ENCODE data around the gene SUCNR1. TPM values are rescaled to one million over a fixed set of nuclear protein-coding genes. Genes with fewer than 3 reads are reported as not detected.
"Not testable (repeated sequence)": the region's sequence is repeated elsewhere in the genome, so short reads cannot be mapped to it uniquely, and the experiment has no call there.

Gene SUCNR1
- total RNA-seq, 1 experiment from 2014 or later = not detected

DNA sequence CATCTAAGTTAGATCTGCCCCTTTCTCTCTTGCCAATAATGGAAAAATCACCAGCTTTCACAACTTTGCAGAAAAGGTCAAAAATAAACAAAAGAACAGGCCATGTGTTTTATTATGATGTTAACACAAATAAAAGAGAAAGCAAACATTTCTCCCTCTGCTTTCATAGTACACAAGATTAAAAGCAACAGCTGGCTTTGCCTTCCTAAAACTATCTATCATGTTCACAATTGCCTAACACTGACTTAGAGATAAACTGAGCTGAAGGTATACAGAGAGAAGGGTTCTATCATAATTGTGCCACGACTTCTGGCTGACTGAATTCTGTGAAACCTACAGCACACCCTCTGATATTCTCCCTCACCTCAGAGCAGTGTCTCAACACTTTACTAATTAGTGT lies 30.2 kb upstream of the SUCNR1 start:
- Mint-ChIP-seq H3K9me3 (peaks cover 11% of the 10 kb centered on the region), H3K27ac (no peak overlapping the region), H3K36me3 (no peaks in the 10 kb centered on the region), H3K4me1 (no peaks in the 10 kb centered on the region), H3K4me3 (no peak overlapping the region), H3K27me3 (ENCODE audit: low read depth) (no peaks in the 10 kb centered on the region)
- ATAC-seq = no peak
- no peak for DNase-seq (ENCODE audit: low spot score)
- POLR2A ChIA-PET = interaction anchor here (1.1 kb wide), 1 partner anchor 665 kb away, joined by 3 read pairs; no protein-coding TSS in a partner anchor
- TF ChIP-seq ATF1 (CRISPR knock-in tag; IDR thresholded peaks at IDR 0.05) (no peak), ELF4 (CRISPR knock-in tag; IDR thresholded peaks at IDR 0.05; ENCODE audit: low read depth) (no peak)
- TF ChIP-seq, protein P1, sequence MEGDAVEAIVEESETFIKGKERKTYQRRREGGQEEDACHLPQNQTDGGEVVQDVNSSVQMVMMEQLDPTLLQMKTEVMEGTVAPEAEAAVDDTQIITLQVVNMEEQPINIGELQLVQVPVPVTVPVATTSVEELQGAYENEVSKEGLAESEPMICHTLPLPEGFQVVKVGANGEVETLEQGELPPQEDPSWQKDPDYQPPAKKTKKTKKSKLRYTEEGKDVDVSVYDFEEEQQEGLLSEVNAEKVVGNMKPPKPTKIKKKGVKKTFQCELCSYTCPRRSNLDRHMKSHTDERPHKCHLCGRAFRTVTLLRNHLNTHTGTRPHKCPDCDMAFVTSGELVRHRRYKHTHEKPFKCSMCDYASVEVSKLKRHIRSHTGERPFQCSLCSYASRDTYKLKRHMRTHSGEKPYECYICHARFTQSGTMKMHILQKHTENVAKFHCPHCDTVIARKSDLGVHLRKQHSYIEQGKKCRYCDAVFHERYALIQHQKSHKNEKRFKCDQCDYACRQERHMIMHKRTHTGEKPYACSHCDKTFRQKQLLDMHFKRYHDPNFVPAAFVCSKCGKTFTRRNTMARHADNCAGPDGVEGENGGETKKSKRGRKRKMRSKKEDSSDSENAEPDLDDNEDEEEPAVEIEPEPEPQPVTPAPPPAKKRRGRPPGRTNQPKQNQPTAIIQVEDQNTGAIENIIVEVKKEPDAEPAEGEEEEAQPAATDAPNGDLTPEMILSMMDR (IDR thresholded peaks at IDR 0.05) = no peak
- CTCF ChIA-PET = no interaction called here

DNA sequence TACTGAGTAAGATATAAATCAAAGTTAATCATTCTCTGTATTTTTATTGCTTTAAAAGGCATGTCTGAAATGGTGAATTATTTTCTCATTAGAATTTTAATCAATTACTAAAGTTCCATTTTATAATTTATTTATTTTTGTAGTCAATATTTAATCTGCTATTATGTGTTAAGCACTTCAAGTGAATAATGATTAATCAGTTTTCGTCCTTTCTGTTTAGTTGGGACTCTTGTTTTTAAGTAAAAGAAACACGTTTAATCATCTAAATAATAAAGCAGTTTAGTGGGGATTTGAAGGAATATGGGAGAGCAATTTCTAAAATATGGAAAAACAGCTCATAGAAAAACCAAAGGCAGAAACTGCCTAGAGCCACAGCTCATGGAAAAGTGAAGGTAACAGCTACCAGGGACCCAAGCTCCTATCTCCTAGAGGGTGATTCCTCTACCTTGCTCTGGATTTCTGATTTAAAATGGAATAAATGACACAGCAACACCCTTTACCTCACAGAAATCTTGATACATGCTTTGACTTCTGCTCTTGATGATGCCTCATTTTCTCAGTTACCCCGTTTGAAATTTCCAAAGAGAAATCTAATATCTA lies 28.0 kb upstream of the SUCNR1 start:
- H3K36me3 Mint-ChIP-seq = peaks cover 4% of the 10 kb centered on the region
- ChIA-PET POLR2A (no interaction called here), CTCF (no interaction called here)
- H3K27me3 Mint-ChIP-seq (ENCODE audit: low read depth) = no peaks in the 10 kb centered on the region
- H3K4me3 Mint-ChIP-seq = no peak overlapping the region
- no peaks in the 10 kb centered on the region for H3K4me1 Mint-ChIP-seq
- no peak for ATAC-seq
- H3K27ac Mint-ChIP-seq = no peak overlapping the region
- DNase-seq (ENCODE audit: low spot score) = no peak
- H3K9me3 Mint-ChIP-seq = peaks cover 28% of the 10 kb centered on the region
- no peak for TF ChIP-seq FOXJ3 (CRISPR knock-in tag; IDR thresholded peaks at IDR 0.05; ENCODE audit: borderline replicate concordance)
- no peak for TF ChIP-seq ZBTB21 (CRISPR knock-in tag; IDR thresholded peaks at IDR 0.05; ENCODE audit: borderline replicate concordance)

DNA sequence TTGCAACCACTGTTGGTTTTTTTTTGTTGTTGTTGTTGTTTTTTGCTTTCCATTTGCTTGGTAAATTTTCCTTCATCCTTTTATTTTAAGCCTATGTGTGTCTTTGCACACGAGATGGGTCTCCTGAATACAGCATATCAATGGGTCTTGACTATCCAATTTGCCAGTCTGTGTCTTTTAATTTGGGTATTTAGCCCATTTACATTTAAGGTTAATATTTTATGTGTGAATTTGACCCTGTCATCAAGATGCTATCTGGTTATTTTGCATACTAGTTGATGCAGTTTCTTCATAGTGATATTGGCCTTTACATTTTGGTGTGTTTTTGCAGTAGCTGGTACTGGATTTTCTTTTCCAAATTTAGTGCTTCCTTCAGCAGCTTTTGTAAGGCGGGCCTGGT lies 23.4 kb upstream of the SUCNR1 start:
- H3K4me3 Mint-ChIP-seq; DNase-seq (ENCODE audit: low spot score); CTCF ChIA-PET; H3K36me3 Mint-ChIP-seq; POLR2A ChIA-PET; H3K4me1 Mint-ChIP-seq; H3K27me3 Mint-ChIP-seq (ENCODE audit: low read depth); ATAC-seq; H3K27ac Mint-ChIP-seq: not testable (repeated sequence)
- H3K9me3 Mint-ChIP-seq = peaks cover 46% of the 10 kb centered on the region

DNA sequence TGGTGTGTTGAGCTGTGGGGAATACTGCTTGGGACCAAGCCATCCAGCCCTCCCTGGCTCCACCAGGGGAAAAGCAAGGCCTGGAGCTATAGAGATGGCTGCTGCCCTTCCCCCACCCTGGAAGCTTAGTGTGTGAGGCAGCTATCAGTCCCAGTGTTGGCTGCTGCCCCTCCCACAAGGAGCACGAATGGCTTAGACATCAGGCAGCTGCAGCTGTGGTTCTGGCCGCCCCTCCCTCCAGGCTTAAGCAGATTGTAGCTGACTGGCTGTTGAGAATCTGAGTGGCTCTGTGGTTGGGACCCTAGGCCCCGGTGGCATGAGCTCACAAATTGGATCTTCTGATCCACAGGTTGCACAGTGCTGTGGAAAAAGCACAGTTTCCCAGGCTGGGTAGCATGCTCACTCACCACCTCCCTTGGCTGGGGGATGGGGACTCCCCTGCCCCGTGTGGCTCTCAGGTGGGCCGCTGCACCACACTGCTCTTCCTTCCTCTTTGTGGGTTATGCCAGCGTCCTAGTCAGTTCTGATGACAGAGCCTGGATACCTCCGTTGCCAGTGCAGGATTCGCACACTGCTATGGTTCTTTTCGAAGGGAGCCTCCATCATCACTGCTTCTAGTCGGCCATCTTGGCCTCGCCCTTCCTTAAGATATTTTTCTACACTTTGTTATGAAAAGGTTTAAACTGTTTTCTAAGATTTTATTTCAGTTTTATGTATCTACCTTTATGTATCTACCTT lies 21.2 kb upstream of the SUCNR1 start:
- H3K36me3 Mint-ChIP-seq = peaks cover 9% of the 10 kb centered on the region
- H3K4me3 Mint-ChIP-seq = no peak overlapping the region
- H3K4me1 Mint-ChIP-seq = no peaks in the 10 kb centered on the region
- DNase-seq (ENCODE audit: low spot score) (no peak), ATAC-seq (0 out of 2 replicates have a peak, but pooled peaks have one; percentile 18)
- TF ChIP-seq, protein P2, sequence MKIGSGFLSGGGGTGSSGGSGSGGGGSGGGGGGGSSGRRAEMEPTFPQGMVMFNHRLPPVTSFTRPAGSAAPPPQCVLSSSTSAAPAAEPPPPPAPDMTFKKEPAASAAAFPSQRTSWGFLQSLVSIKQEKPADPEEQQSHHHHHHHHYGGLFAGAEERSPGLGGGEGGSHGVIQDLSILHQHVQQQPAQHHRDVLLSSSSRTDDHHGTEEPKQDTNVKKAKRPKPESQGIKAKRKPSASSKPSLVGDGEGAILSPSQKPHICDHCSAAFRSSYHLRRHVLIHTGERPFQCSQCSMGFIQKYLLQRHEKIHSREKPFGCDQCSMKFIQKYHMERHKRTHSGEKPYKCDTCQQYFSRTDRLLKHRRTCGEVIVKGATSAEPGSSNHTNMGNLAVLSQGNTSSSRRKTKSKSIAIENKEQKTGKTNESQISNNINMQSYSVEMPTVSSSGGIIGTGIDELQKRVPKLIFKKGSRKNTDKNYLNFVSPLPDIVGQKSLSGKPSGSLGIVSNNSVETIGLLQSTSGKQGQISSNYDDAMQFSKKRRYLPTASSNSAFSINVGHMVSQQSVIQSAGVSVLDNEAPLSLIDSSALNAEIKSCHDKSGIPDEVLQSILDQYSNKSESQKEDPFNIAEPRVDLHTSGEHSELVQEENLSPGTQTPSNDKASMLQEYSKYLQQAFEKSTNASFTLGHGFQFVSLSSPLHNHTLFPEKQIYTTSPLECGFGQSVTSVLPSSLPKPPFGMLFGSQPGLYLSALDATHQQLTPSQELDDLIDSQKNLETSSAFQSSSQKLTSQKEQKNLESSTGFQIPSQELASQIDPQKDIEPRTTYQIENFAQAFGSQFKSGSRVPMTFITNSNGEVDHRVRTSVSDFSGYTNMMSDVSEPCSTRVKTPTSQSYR (CRISPR knock-in tag; IDR thresholded peaks at IDR 0.05) = no peak
- no peak for TF ChIP-seq NR1H2 (CRISPR knock-in tag; IDR thresholded peaks at IDR 0.05)
- no peak for TF ChIP-seq ATF1 (CRISPR knock-in tag; IDR thresholded peaks at IDR 0.05)
- TF ChIP-seq ELF4 (CRISPR knock-in tag; IDR thresholded peaks at IDR 0.05; ENCODE audit: low read depth) = no peak
- TF ChIP-seq, protein P3, sequence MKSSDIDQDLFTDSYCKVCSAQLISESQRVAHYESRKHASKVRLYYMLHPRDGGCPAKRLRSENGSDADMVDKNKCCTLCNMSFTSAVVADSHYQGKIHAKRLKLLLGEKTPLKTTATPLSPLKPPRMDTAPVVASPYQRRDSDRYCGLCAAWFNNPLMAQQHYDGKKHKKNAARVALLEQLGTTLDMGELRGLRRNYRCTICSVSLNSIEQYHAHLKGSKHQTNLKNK (CRISPR knock-in tag; IDR thresholded peaks at IDR 0.05) = no peak
- TF ChIP-seq, protein P4, sequence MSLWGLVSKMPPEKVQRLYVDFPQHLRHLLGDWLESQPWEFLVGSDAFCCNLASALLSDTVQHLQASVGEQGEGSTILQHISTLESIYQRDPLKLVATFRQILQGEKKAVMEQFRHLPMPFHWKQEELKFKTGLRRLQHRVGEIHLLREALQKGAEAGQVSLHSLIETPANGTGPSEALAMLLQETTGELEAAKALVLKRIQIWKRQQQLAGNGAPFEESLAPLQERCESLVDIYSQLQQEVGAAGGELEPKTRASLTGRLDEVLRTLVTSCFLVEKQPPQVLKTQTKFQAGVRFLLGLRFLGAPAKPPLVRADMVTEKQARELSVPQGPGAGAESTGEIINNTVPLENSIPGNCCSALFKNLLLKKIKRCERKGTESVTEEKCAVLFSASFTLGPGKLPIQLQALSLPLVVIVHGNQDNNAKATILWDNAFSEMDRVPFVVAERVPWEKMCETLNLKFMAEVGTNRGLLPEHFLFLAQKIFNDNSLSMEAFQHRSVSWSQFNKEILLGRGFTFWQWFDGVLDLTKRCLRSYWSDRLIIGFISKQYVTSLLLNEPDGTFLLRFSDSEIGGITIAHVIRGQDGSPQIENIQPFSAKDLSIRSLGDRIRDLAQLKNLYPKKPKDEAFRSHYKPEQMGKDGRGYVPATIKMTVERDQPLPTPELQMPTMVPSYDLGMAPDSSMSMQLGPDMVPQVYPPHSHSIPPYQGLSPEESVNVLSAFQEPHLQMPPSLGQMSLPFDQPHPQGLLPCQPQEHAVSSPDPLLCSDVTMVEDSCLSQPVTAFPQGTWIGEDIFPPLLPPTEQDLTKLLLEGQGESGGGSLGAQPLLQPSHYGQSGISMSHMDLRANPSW (CRISPR knock-in tag; conservative IDR thresholded peaks at IDR 0.05; ENCODE audit: low read depth) = no peak
- no peak for TF ChIP-seq ZNF263 (CRISPR knock-in tag; IDR thresholded peaks at IDR 0.05; ENCODE audit: low read depth)
- no peak for TF ChIP-seq ZNF219 (CRISPR knock-in tag; IDR thresholded peaks at IDR 0.05; ENCODE audit: borderline replicate concordance)
- TF ChIP-seq NR3C1 (CRISPR knock-in tag; conservative IDR thresholded peaks at IDR 0.05; ENCODE audit: low read depth) = no peak
- TF ChIP-seq CBFB (CRISPR knock-in tag; IDR thresholded peaks at IDR 0.05; ENCODE audit: low read depth) = no peak
- TF ChIP-seq, protein P5, sequence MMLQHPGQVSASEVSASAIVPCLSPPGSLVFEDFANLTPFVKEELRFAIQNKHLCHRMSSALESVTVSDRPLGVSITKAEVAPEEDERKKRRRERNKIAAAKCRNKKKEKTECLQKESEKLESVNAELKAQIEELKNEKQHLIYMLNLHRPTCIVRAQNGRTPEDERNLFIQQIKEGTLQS (CRISPR knock-in tag; conservative IDR thresholded peaks at IDR 0.05) = no peak
- TF ChIP-seq RORB (CRISPR knock-in tag; IDR thresholded peaks at IDR 0.05) = no peak
- no peak for TF ChIP-seq SP1 (CRISPR knock-in tag; conservative IDR thresholded peaks at IDR 0.05)
- H3K27ac Mint-ChIP-seq = no peak overlapping the region
- CTCF ChIA-PET = no interaction called here
- POLR2A ChIA-PET = interaction anchor here (0.6 kb wide), 1 partner anchor 393 kb away, joined by 3 read pairs; no protein-coding TSS in a partner anchor
- no peaks in the 10 kb centered on the region for H3K27me3 Mint-ChIP-seq (ENCODE audit: low read depth)
- H3K9me3 Mint-ChIP-seq = peaks cover 35% of the 10 kb centered on the region
